ENCODE data around the gene TMED4.
A peak's percentile ranks its signal among the peaks of the same experiment; 100 is the strongest.

TMED4 gene

DNA sequence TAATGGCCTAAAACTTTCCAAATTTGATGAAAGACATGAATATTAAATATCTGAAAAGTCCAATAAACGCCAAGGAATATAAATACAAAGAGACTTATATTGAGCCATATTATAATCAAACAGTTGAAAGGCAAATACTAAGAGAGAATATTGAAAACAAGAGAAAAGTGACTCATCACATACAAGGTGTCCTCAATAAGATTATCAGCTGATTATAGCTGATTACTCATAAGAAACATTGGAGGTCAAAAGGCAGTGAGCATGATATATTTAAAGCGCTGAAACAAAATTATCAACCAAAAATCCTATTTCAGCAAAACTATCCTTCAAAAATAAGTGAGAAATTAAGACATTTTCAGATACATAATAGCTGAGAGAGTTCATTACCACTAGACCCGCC lies 33.1 kb downstream of the TMED4 start:
- DNase-seq (ENCODE audit: low read depth), result no peak

DNA sequence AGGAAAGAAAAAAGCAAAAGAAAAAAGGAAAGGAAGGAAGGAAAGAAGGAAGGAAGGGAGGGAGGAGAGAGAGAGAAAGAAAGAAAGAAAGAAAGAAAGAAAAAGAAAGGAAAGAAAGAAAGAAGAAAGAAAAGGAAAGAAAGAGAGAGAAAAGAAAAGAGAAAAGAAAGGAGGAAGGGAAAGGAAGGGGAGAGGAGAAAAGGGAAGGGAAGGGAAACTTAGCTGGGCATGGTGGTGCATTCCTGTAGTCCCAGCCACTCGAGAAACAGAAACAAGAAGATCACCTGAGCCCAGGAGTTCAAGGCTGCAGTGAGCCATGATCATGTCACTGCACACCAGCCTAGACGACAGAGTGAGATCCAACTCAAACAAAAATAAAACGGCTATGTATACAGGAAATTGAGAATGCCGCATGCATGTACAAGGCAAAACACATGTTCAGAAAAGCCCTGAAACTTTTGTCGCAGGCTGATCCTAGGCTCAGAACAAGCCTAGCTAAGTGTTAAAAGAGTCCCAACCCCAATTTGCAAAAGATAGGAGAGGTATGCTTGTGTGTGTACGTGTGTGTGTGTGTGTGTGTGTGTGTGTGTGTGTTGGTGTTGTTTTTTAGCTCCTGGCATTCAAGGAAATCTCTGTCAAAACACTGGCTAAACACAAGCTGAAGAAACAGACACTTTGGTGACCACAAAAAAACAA lies 34.3 kb downstream of the TMED4 start:
- no peak overlapping the region for H3K4me3 ChIP-seq (replicated peaks; ENCODE audit: low read depth, low read length)
- DNase-seq (ENCODE audit: low read depth), result peak; percentile 8
- TF ChIP-seq, protein P1, sequence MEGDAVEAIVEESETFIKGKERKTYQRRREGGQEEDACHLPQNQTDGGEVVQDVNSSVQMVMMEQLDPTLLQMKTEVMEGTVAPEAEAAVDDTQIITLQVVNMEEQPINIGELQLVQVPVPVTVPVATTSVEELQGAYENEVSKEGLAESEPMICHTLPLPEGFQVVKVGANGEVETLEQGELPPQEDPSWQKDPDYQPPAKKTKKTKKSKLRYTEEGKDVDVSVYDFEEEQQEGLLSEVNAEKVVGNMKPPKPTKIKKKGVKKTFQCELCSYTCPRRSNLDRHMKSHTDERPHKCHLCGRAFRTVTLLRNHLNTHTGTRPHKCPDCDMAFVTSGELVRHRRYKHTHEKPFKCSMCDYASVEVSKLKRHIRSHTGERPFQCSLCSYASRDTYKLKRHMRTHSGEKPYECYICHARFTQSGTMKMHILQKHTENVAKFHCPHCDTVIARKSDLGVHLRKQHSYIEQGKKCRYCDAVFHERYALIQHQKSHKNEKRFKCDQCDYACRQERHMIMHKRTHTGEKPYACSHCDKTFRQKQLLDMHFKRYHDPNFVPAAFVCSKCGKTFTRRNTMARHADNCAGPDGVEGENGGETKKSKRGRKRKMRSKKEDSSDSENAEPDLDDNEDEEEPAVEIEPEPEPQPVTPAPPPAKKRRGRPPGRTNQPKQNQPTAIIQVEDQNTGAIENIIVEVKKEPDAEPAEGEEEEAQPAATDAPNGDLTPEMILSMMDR (IDR thresholded peaks at IDR 0.05; ENCODE audit: low read length, missing control alignments), result no peak

More for the DNA sequence above, 33.1 kb downstream of the TMED4 start:
- TF ChIP-seq, protein P1 (IDR thresholded peaks at IDR 0.05; ENCODE audit: low read length, missing control alignments), result no peak
- no peak overlapping the region for H3K4me3 ChIP-seq (replicated peaks; ENCODE audit: low read depth, low read length)

DNA sequence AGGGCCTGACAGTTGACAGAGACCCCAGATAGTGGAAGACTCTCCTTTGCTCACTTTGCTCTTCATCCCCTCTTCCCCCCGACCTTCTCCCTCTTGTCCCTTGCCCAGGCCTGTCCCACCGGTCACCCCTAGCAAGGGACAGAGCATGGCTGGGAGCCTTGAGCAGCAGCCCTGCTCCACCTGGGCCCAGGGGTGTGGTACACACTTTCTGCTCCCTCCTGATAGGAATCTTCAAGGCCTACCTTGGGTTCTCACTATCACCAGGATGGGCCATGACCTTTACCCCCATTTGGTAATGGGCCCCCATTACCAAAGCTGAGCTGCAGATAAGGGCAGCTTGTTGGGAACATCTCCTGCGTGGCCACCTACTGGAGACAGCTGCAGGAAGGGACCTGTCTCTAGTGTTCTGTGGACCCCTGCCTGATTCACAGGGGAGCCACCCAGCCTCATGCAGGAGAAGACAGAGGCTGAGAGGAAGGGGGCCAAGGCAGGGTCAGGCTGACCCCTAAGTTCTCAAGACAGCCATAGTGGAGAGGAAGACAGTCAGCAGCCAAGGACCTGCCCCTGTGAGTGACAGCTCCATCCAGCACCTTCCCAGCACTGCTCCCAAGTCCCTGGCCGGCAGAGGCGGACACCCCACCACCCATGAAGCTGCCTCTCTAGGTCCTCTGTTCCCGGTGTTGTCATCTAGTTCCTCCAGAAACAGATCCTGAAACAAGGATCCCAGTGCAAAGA lies 40.0 kb downstream of the TMED4 start:
- no peak overlapping the region for H3K4me3 ChIP-seq (replicated peaks; ENCODE audit: low read depth, low read length)
- DNase-seq (ENCODE audit: low read depth), result no peak
- TF ChIP-seq, protein P1 (IDR thresholded peaks at IDR 0.05; ENCODE audit: low read length, missing control alignments), result no peak

DNA sequence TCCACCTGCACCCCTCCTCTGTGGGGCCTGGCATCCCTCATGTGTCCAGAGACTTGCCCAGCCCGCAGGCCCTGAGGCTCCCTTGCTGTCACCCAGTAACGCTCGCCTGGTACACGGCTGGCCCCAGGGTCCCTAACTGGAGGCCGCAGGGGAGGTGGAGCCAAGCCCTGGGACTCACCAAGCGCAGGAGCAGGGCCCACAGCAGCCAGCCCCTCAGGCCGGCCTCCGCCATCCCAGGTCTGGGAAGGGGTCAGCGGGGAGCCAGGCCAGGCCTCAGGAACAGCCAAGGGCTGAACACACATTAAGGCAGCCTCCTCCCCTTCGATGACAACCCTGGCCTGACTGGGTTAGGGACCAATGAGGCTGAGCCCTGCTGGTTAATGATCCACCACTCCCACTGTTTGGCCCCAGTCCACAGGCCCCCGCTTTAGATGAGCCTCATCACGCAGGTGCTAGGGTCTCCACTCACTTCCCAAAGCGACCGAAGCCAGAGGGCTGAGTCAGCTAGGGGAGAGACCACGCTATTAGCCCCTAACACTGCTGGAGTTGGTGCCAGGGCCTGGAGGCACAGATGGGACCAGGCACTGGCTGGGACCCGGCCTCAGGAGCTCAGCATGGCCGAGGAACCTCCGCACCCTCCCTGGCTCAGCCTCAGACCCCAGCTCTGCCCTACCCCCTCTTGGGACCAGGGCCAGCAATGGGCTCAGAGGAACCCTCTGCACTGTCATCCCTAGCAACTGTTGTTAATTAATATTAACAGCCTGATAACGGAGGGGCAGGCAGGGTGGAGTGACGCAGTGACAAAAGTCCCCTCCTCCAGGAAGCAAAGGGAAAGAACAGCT lies 40.8 kb downstream of the TMED4 start, which contains the start of gene NPC1L1:
Gene NPC1L1, minus strand, starts transcription at position 303 of the 842 bp plus-strand sequence. Its CDS starts 71 bp downstream, at position 232.
- DNase-seq (ENCODE audit: low read depth), result no peak
- TF ChIP-seq, protein P1 (IDR thresholded peaks at IDR 0.05; ENCODE audit: low read length, missing control alignments), result no peak
- no peak within 1 kb of the TSS for H3K4me3 ChIP-seq (replicated peaks; ENCODE audit: low read depth, low read length)

DNA sequence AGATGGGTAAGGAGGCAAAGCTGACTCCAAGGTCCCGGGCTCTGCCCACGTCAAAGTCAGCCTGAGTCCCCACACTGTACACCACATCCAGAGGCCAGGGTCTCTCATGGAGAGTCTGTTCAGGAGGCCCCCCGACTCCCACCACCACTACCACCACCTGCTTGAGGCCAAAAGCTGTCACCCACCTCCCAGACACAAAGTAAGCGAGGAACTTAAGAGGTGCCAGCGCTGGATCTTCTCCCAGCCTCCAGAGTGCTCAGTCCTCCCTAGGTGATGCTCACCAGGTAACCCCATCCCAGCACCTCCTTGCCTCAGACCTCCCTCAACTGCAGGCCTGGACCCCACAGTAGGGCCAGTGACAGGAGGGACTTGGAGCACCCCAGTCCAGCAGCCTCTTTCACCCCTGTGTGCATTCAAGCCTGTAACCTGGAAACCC lies 41.4 kb downstream of the TMED4 start:
- TF ChIP-seq, protein P1 (IDR thresholded peaks at IDR 0.05; ENCODE audit: low read length, missing control alignments), result no peak
- H3K4me3 ChIP-seq (replicated peaks; ENCODE audit: low read depth, low read length), result no peak overlapping the region
- no peak for DNase-seq (ENCODE audit: low read depth)

DNA sequence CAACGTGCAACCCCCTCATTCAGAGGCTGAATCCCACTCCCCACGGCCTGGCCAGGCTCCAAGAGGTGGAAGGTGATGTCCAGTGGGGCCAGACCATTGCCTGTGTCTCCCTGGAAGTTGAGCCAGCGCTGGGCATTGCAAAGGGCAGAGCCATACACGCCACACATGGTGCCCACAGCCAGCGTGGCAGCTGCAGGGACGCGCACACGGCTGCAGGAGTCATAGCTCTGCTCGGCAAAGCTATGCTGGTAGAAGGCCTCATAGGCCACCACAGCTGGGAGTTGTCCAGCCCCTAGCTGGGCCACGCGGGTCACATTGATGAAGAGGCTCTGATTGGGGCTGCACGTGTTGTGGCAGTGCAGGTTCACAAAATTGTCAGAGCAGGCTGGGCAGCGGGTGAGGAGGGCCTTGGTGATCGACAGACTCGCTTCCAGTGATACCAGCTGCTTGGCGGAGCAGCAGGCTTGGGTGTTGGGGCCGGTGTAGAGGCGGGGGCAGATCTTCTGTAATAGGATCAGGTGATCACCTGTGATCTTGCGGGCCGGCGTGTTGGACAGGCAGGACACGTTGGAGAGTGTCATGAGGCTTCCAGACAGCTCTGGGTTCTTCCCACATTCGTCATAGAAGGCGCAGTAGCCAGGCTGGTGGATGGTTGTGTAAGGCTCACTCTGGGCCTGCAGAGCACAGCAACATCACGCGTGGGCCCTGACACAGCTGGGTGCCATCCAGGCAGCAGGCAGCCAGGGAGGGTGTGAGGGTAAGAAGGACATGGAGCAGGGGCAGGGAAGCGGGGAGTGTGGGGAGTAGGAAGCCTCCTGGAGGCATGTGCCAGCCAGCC lies 42.1 kb downstream of the TMED4 start:
- TF ChIP-seq, protein P1 (IDR thresholded peaks at IDR 0.05; ENCODE audit: low read length, missing control alignments), result no peak
- H3K4me3 ChIP-seq (replicated peaks; ENCODE audit: low read depth, low read length), result no peak overlapping the region
- DNase-seq (ENCODE audit: low read depth), result no peak
